Measurements from ENCODE around the gene CR1L. TPM values are rescaled to one million over a fixed set of nuclear protein-coding genes. Genes with fewer than 3 reads are reported as not detected.

The CR1L gene
- total and polyA plus RNA-seq, 2 of the 8 experiments (the other 6 are each of a cell fraction or from before 2014, with no cell fraction given), result 0.39 TPM; not detected in 1

DNA sequence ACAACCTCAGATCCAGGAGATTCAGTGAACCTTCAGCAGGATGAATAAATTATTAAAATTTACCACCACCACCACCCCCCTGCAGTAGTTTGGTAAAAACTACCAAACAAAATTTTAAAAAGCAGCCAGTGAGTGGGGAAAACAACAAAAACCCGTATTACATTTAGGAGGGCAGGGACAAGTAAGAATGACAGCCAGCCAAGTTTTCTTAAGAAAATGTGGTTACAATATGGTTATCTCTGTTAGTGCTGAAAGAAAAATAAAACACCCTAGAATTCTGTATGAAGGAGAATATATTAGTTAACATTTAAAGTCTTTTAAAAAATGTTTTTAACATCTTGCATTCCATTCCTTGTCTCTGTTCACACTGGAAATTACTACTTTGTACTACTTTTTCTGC is 121.6 kb downstream of the CR1L start (continued):
- TF ChIP-seq CHD7 (IDR thresholded peaks at IDR 0.05; ENCODE audit: insufficient replicate concordance, low read length) (no peak), CBX5 (IDR thresholded peaks at IDR 0.05; ENCODE audit: low read depth, low read length) (no peak), POU5F1 (IDR thresholded peaks at IDR 0.05; ENCODE audit: low read depth, low read length) (no peak), BACH1 (IDR thresholded peaks at IDR 0.05; ENCODE audit: low read length) (no peak), CBX8 (IDR thresholded peaks at IDR 0.05; ENCODE audit: borderline replicate concordance, low read depth, low read length) (no peak), SRF (IDR thresholded peaks at IDR 0.05; ENCODE audit: low read depth, low read length) (no peak), TCF12 (IDR thresholded peaks at IDR 0.05; ENCODE audit: low read depth, low read length) (no peak), RBBP5 (IDR thresholded peaks at IDR 0.05; ENCODE audit: borderline replicate concordance, low read depth, low read length) (no peak)
- TF ChIP-seq, protein P1, sequence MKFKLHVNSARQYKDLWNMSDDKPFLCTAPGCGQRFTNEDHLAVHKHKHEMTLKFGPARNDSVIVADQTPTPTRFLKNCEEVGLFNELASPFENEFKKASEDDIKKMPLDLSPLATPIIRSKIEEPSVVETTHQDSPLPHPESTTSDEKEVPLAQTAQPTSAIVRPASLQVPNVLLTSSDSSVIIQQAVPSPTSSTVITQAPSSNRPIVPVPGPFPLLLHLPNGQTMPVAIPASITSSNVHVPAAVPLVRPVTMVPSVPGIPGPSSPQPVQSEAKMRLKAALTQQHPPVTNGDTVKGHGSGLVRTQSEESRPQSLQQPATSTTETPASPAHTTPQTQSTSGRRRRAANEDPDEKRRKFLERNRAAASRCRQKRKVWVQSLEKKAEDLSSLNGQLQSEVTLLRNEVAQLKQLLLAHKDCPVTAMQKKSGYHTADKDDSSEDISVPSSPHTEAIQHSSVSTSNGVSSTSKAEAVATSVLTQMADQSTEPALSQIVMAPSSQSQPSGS (IDR thresholded peaks at IDR 0.05; ENCODE audit: low read length), result no peak
